Vagina (tissue), 2 donors: ENCODE measurements around the gene NAV2.

Source experiments
- POLR2A ChIP-seq, 2 donors: fragments of 450-650 bp; IDR thresholded peaks; one replicate each; pipeline ENCODE4 v1.6.1; 2017; ENCODE audit warnings: antibody characterized with exemption in 2 of 2, mild to moderate bottlenecking in 2 of 2, moderate library complexity in 2 of 2
- POLR2AphosphoS5 ChIP-seq, 2 donors: sonication (generic); formaldehyde crosslinking; IDR thresholded peaks; one replicate each; pipeline ENCODE4 v1.9.0; 2017; ENCODE audit warnings: antibody characterized with exemption in 2 of 2, mild to moderate bottlenecking in 2 of 2, low read depth in 1 of 2; ENCODE audit not compliant: insufficient read depth in 1 of 2
- TF ChIP-seq, protein P1 (sequence below), 3 experiments: fragments of 450-650 bp in 2 of 3; fragments of 200-600 bp in 1 of 3; sonication (generic) in 1 of 3; IDR thresholded peaks; one replicate each; pipeline ENCODE4 v1.5.1; 2017 to 2019; ENCODE audit warnings: antibody characterized with exemption in 3 of 3, mild to moderate bottlenecking in 2 of 3, moderate library complexity in 2 of 3

DNA sequence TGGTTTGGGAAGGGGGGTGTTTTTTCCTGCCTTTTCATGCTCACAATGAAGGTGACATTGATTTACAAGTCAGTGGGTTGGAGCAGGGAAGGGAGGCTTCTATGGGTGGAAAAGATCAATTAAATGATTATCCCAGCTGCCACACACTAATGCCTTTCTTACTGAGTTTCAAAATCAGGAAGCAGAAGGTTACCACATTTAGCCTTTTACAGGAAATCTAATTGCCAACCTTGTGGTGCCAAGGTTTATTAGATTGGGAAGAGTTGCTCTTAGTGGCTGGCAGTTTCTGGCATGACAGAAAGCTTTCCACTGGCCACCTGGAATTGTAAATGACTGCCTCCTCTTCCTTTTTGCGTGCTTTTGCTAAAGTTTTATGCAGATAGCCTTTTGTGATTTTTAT, 98.7 kb downstream of the NAV2 start:
- TF ChIP-seq, protein P1, sequence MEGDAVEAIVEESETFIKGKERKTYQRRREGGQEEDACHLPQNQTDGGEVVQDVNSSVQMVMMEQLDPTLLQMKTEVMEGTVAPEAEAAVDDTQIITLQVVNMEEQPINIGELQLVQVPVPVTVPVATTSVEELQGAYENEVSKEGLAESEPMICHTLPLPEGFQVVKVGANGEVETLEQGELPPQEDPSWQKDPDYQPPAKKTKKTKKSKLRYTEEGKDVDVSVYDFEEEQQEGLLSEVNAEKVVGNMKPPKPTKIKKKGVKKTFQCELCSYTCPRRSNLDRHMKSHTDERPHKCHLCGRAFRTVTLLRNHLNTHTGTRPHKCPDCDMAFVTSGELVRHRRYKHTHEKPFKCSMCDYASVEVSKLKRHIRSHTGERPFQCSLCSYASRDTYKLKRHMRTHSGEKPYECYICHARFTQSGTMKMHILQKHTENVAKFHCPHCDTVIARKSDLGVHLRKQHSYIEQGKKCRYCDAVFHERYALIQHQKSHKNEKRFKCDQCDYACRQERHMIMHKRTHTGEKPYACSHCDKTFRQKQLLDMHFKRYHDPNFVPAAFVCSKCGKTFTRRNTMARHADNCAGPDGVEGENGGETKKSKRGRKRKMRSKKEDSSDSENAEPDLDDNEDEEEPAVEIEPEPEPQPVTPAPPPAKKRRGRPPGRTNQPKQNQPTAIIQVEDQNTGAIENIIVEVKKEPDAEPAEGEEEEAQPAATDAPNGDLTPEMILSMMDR (IDR thresholded peaks at IDR 0.05), result no peak
- no peak for TF ChIP-seq POLR2A (IDR thresholded peaks at IDR 0.05)
- no peak for TF ChIP-seq POLR2AphosphoS5 (IDR thresholded peaks at IDR 0.05; ENCODE audit: insufficient read depth in 1 of 2, low read depth in 1 of 2)
